ENCODE measurements around the gene BCL3.
A peak's percentile ranks its signal among the peaks of the same experiment; 100 is the strongest.
"Not testable (repeated sequence)": the region's sequence is repeated elsewhere in the genome, so short reads cannot be mapped to it uniquely, and the experiment has no call there.

Gene BCL3, protein sequence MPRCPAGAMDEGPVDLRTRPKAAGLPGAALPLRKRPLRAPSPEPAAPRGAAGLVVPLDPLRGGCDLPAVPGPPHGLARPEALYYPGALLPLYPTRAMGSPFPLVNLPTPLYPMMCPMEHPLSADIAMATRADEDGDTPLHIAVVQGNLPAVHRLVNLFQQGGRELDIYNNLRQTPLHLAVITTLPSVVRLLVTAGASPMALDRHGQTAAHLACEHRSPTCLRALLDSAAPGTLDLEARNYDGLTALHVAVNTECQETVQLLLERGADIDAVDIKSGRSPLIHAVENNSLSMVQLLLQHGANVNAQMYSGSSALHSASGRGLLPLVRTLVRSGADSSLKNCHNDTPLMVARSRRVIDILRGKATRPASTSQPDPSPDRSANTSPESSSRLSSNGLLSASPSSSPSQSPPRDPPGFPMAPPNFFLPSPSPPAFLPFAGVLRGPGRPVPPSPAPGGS

DNA sequence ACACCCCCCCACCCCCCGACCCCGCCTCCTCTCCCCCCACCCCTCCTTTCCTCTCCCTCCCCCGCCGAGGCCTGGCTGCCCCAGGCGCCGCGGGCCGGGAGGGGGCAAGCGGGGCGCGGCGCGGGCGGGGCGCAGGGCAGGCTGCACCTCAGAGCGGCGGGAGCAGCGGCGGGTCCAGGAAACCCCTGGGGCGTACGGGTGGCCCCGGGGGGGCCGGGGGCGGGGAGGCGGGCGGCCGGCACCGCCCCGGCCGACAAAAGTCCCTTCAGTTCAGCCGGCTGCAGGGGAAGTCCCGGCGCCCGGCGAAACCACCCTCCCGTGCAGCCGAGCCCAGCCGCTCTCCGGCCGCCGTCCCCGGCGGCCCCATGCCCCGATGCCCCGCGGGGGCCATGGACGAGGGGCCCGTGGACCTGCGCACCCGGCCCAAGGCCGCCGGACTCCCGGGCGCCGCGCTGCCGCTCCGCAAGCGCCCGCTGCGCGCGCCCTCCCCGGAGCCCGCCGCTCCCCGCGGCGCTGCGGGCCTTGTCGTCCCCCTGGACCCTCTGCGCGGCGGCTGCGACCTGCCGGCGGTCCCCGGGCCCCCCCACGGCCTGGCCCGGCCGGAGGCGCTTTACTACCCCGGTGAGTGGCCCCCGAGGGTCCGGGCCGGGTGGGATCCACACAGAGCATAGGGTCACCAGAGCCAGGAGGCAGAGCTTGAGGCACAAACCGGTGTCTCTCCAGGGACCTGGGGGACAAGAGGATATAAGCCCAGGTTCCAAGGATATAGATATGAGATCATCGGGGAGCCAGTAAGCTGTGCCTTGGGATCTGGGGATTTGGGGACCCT, at the start of gene BCL3:
TSS of gene BCL3 (plus strand) at position 283 of the 829 bp plus-strand sequence. CDS start at position 366, 83 bp downstream.
- peak; percentile 33 for DNase-seq (ENCODE audit: low spot score)

DNA sequence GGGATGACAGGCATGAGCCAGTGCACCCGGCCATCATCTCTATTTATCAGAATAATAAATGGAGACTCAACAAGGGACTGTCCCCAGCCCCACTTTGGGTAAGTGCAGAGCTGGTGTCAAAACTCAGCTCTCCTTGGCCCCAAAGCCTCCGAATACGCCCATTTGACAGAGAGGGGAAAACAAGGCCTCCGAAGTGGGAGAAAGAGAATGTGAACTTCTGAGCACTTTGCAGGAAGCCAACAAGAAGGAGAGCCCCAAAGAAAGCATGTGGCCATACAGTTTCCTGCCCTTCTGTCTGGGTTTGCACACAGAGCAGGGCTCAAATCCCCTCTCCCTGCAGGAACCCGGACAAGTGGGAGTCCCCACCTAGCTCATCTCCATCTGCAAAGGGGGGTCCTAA, 48.0 kb upstream of the BCL3 start:
- DNase-seq (ENCODE audit: low spot score) = no peak

GRCh38 chr19:44701228-44701627, 47.3 kb upstream of the BCL3 start:
- DNase-seq (ENCODE audit: low spot score) = no peak

GRCh38 chr19:44702551-44703176, 45.8 kb upstream of the BCL3 start:
- no peak for DNase-seq (ENCODE audit: low spot score)

DNA sequence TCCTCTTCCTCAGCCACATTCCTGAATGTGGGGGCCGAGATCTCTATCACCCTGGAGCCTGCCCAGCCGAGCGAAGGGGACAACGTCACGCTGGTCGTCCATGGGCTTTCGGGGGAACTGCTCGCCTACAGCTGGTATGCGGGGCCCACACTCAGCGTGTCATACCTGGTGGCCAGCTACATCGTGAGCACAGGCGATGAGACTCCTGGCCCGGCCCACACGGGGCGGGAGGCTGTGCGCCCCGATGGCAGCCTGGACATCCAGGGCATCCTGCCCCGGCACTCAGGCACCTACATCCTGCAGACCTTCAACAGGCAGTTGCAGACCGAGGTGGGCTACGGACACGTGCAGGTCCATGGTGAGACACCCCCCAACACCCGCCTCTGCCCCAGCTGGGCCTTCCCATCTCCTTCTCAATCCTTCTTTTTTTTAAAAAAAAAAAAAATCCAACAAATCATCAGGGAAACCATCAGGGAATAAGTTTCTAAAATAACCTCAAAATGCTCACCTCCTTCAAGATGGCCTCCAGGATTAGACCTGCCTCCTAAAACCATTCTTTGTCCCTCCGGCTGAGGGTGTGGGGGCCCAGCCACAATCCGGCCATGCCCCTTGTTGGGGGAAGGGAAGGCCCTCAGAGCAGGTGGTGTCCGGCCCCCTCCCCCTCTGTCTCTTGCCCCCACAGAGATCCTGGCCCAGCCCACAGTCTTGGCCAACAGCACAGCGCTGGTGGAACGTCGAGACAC, 45.0 kb upstream of the BCL3 start:
- no peak for DNase-seq (ENCODE audit: low spot score)

- DNase-seq (ENCODE audit: low spot score) = no peak
These were observed 43.5 kb upstream of the BCL3 start for GRCh38 chr19:44704982-44705381.

- DNase-seq (ENCODE audit: low spot score) = no peak
These were observed 43.0 kb upstream of the BCL3 start for GRCh38 chr19:44705502-44706010.

GRCh38 chr19:44706506-44707236, 41.8 kb upstream of the BCL3 start:
- DNase-seq (ENCODE audit: low spot score) = no peak

DNA sequence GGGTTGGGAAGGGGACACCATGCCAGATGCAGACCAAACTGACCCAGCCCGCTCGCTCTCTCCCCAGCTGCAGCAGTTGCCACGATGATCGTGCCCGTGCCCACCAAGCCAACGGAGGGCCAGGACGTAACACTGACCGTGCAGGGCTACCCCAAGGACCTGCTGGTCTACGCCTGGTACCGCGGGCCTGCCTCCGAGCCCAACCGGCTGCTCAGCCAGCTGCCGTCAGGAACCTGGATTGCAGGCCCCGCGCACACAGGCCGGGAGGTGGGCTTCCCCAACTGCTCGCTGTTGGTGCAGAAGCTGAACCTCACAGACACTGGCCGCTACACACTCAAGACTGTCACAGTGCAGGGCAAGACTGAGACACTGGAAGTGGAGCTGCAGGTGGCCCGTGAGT, 40.7 kb upstream of the BCL3 start:
- DNase-seq (ENCODE audit: low spot score) = no peak

GRCh38 chr19:44708940-44709339, 39.6 kb upstream of the BCL3 start:
- DNase-seq (ENCODE audit: low spot score) = no peak

GRCh38 chr19:44709434-44710266, 38.9 kb upstream of the BCL3 start:
- DNase-seq (ENCODE audit: low spot score) = not testable (repeated sequence)

- no peak for DNase-seq (ENCODE audit: low spot score)
These were observed 38.0 kb upstream of the BCL3 start for GRCh38 chr19:44710483-44710882.

DNA sequence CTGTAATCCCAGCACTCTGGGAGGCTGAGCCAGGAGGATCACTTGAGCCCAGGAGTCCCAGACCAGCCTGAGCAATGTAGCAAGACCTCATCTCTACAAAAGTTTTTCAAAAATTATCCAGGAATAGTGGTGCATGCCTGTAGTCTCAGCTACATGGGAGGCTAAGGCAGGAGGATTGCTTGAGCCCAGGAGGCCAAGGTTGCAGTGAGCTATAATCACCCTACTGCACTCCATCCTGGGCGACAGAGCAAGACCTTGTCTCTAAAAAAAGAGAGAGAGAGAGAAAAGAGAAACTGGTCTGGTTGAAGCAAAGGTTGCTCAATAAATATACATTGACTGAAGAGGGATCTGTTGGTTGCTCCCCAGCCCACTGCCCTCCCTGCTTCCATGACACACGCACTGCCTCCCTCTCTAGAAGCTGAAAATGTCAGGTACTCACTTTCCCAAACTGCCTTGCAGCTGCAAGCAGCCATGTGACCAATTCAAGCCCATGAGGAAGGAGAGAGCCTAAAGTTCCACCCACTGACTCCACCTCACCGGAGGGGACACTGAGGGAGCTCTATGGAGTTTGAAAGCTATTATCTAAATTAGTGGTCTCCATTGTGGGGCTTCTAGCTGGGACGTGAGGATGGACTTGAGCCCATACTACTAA, 35.5 kb upstream of the BCL3 start:
- DNase-seq (ENCODE audit: low spot score) = no peak

DNA sequence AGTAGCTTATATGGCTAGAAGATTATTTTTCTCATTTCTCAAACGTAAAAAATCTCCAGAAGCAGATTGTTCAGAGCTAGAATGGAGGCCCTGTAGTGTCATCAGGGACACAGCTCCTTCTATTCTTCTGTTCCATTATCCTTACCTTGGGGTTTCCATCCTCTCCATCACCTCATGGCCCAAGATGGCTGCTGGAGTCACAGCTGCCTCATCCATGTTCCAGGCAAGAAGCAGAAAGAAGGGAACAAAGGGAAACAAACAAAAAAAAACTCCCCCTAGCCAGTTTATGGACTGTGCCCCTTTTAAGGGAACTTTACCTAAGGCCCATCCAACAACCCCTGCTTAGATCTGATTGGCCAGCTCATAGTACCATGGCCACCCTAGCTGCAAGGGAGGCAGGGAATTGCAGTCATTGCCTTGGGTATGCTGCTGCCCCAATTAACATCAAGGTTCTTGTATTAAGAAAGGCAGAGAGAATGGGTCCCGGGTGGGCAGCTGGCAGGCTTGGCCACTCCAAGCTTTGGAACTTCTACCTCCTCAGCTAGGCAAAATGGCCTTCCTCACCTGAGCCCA, 33.8 kb upstream of the BCL3 start:
- DNase-seq (ENCODE audit: low spot score) = no peak

- no peak for DNase-seq (ENCODE audit: low spot score)
These were observed 30.9 kb upstream of the BCL3 start for GRCh38 chr19:44717603-44718002.

- DNase-seq (ENCODE audit: low spot score) = peak; percentile 94
These were observed 29.9 kb upstream of the BCL3 start for GRCh38 chr19:44718441-44719261.

GRCh38 chr19:44719262-44719701, 29.2 kb upstream of the BCL3 start:
- DNase-seq (ENCODE audit: low spot score) = no peak

GRCh38 chr19:44720396-44720795, 28.1 kb upstream of the BCL3 start:
- DNase-seq (ENCODE audit: low spot score) = not testable (repeated sequence)

All from kidney capillary endothelial cell (primary cell).